MM.1S (cell line): ENCODE results near the gene COA3.

Source experiments
- DNase-seq: peaks from one replicate; pipeline ENCODE4 v3.0.0-alpha.2; 2015
- H2AFZ ChIP-seq: fragments of 300-600 bp; sonication (generic); 2 replicates; pipeline ENCODE4 v1.6.0; 2016; ENCODE audit warnings: antibody characterized with exemption, low read length
- H3F3A ChIP-seq: fragments of 300-600 bp; sonication (generic); 2 replicates; pipeline ENCODE4 v1.6.1; 2016; ENCODE audit warnings: mild to moderate bottlenecking, antibody characterized with exemption, low read length, moderate library complexity, mixed read lengths; ENCODE audit not compliant: insufficient read depth
- H3K27ac ChIP-seq: fragments of 300-600 bp; sonication (generic); 2 replicates; pipeline ENCODE4 v1.5.1; 2016; ENCODE audit warnings: mild to moderate bottlenecking, low read length
- H3K27me3 ChIP-seq: fragments of 300-600 bp; sonication (generic); replicated peaks from 2 replicates; pipeline ENCODE4 v1.6.0; 2016; ENCODE audit warnings: low read length; ENCODE audit not compliant: insufficient read depth
- H3K36me3 ChIP-seq: fragments of 300-600 bp; sonication (generic); replicated peaks from 2 replicates; pipeline ENCODE4 v1.6.1; 2016; ENCODE audit warnings: mild to moderate bottlenecking, low read length, mixed read lengths; ENCODE audit not compliant: insufficient read depth
- H3K4me1 ChIP-seq: fragments of 300-600 bp; sonication (generic); 2 replicates; pipeline ENCODE4 v1.6.1; 2016; ENCODE audit warnings: low read length, mixed read lengths
- H3K4me2 ChIP-seq: fragments of 300-600 bp; sonication (generic); 2 replicates; pipeline ENCODE4 v1.6.0; 2016; ENCODE audit warnings: low read depth, low read length
- H3K4me3 ChIP-seq: fragments of 300-600 bp; sonication (generic); 2 replicates; pipeline ENCODE4 v1.5.1; 2016; ENCODE audit warnings: low read length, mixed read lengths
- H3K79me2 ChIP-seq: fragments of 300-600 bp; sonication (generic); 2 replicates; pipeline ENCODE4 v1.6.1; 2016; ENCODE audit warnings: mixed run types, low read length, mixed read lengths
- H3K9ac ChIP-seq: fragments of 300-600 bp; sonication (generic); 2 replicates; pipeline ENCODE4 v1.6.1; 2016; ENCODE audit warnings: low read length, mixed read lengths
- H3K9me2 ChIP-seq: fragments of 300-600 bp; sonication (generic); replicated peaks from 2 replicates; pipeline ENCODE4 v1.6.1; 2016; ENCODE audit warnings: mild to moderate bottlenecking, low read length, mixed read lengths; ENCODE audit not compliant: insufficient read depth
- H3K9me3 ChIP-seq: fragments of 300-600 bp; sonication (generic); replicated peaks from 2 replicates; pipeline ENCODE4 v1.6.1; 2016; ENCODE audit warnings: mild to moderate bottlenecking, low read length, mixed read lengths; ENCODE audit not compliant: insufficient read depth
- H4K20me1 ChIP-seq: fragments of 300-600 bp; sonication (generic); 2 replicates; pipeline ENCODE4 v1.6.1; 2016; ENCODE audit warnings: mild to moderate bottlenecking, low read length, moderate library complexity, mixed read lengths; ENCODE audit not compliant: insufficient read depth
- CTCF ChIP-seq: fragments of 300-600 bp; sonication (generic); IDR thresholded peaks from 2 replicates; pipeline ENCODE4 v1.5.1; 2016; ENCODE audit warnings: antibody characterized with exemption, low read length, mixed read lengths
- EZH2 ChIP-seq: fragments of 300-600 bp; sonication (generic); optimal IDR thresholded peaks from 2 replicates; pipeline ENCODE3; 2017; ENCODE audit warnings: low read depth, mild to moderate bottlenecking, antibody characterized with exemption, low read length, mixed read lengths
- EZH2phosphoT487 ChIP-seq: fragments of 300-600 bp; sonication (generic); IDR thresholded peaks from 2 replicates; pipeline ENCODE4 v1.6.1; 2018; ENCODE audit warnings: antibody characterized with exemption, low read length

COA3 gene

GRCh38 chr17:42782166-42783061 is 16.1 kb downstream of the COA3 start:
- H3K79me2 ChIP-seq: no peaks in the 10 kb centered on the region
- no peak overlapping the region for H2AFZ ChIP-seq
- no peaks in the 10 kb centered on the region for H3K9me2 ChIP-seq
- H4K20me1 ChIP-seq: no peaks in the 10 kb centered on the region
- H3K36me3 ChIP-seq: no peaks in the 10 kb centered on the region
- H3K4me1 ChIP-seq: no peaks in the 10 kb centered on the region
- no peak for TF ChIP-seq EZH2
- no peak for TF ChIP-seq EZH2phosphoT487
- H3K9ac ChIP-seq: no peak overlapping the region
- no peak overlapping the region for H3K4me3 ChIP-seq
- DNase-seq: no peak
- H3K27ac ChIP-seq: no peak overlapping the region
- H3K27me3 ChIP-seq: peaks cover 68% of the 10 kb centered on the region
- H3K4me2 ChIP-seq: no peak overlapping the region
- no peaks in the 10 kb centered on the region for H3K9me3 ChIP-seq
- no peaks in the 10 kb centered on the region for H3F3A ChIP-seq

GRCh38 chr17:42781639-42782165 is 16.8 kb downstream of the COA3 start:
- Histone ChIP-seq H3K9ac (no peak overlapping the region), H3K4me1 (no peaks in the 10 kb centered on the region), H4K20me1 (no peaks in the 10 kb centered on the region)

GRCh38 chr17:42780851-42781638 is 17.5 kb downstream of the COA3 start:
- no peak overlapping the region for H3K4me3 ChIP-seq
- no peak for TF ChIP-seq EZH2phosphoT487
- no peak for TF ChIP-seq EZH2
- no peak for TF ChIP-seq CTCF
- H2AFZ ChIP-seq: no peak overlapping the region
- H4K20me1 ChIP-seq: no peaks in the 10 kb centered on the region
- no peaks in the 10 kb centered on the region for H3K79me2 ChIP-seq
- no peaks in the 10 kb centered on the region for H3K9me3 ChIP-seq
- H3K4me1 ChIP-seq: peaks cover under 1% of the 10 kb centered on the region; the same call in 1 of the 2 replicates
- H3F3A ChIP-seq: no peaks in the 10 kb centered on the region
- no peak overlapping the region for H3K27ac ChIP-seq
- DNase-seq: no peak
- no peak overlapping the region for H3K4me2 ChIP-seq
- no peaks in the 10 kb centered on the region for H3K36me3 ChIP-seq
- peaks cover 54% of the 10 kb centered on the region for H3K27me3 ChIP-seq
- H3K9ac ChIP-seq: no peak overlapping the region
- no peaks in the 10 kb centered on the region for H3K9me2 ChIP-seq

More at GRCh38 chr17:42781639-42782165, 16.8 kb downstream of the COA3 start:
- H3K4me2 ChIP-seq: no peak overlapping the region
- H3K4me3 ChIP-seq: no peak overlapping the region
- no peak for TF ChIP-seq CTCF
- no peak for TF ChIP-seq EZH2
- no peak for TF ChIP-seq EZH2phosphoT487
- no peak for DNase-seq
- no peaks in the 10 kb centered on the region for H3F3A ChIP-seq
- H3K79me2 ChIP-seq: no peaks in the 10 kb centered on the region
- H3K27ac ChIP-seq: no peak overlapping the region
- H2AFZ ChIP-seq: no peak overlapping the region
- H3K9me2 ChIP-seq: no peaks in the 10 kb centered on the region
- H3K27me3 ChIP-seq: peaks cover 60% of the 10 kb centered on the region
- H3K9me3 ChIP-seq: no peaks in the 10 kb centered on the region
- no peaks in the 10 kb centered on the region for H3K36me3 ChIP-seq
